K562 (cell line): ENCODE data around the gene C4BPB. TPM values are rescaled to one million over a fixed set of nuclear protein-coding genes. Genes with fewer than 3 reads are reported as not detected.

Experiments
- ATAC-seq: fragments of 200-7000 bp; cut with Tn5 transposase; 3 replicates; pipeline ENCODE4 v1.9.1; 2020; ENCODE audit warnings: moderate library complexity
- BruUV-seq: library from RNA; stranded (reverse); fragments of 400-500 nt; replicated peaks from 2 replicates; lab custom pipeline; 2021; lab: Mats Ljungman, UMichigan
- CTCF ChIA-PET: fragments of 300-600 bp; formaldehyde crosslinking; extraction: SDS; loops from one replicate; lab custom pipeline; 2021; ENCODE audit warnings: low intra/inter-chr PET ratio; lab: Yijun Ruan, JAX
- POLR2A ChIA-PET: fragments of 300-600, 350-650 bp; sonication (Branson Sonifier 250); formaldehyde crosslinking; extraction: SDS; loops from one replicate; lab custom pipeline; 2021; ENCODE audit warnings: antibody characterized with exemption, inconsistent platforms; lab: Yijun Ruan, JAX
- DNase-seq, 4 experiments: peaks; one replicate each; pipeline versions ENCODE4 v3.0.0 to v3.0.0-alpha.2; 2011 to 2018; ENCODE audit warnings: low spot score in 3 of 4, mixed read lengths in 3 of 4; ENCODE audit errors: extremely low read depth in 1 of 4
- FAIRE-seq: peaks from 2 replicates; lab custom pipeline; 2011; peaks lifted over from hg19 to GRCh38; lab: Jason Lieb, UNC
- H2AFZ ChIP-seq: 2 replicates; pipeline ENCODE4 v1.6.0; 2011; ENCODE audit warnings: low read depth, low read length, control low read depth, inconsistent platforms
- H3K27ac ChIP-seq: fragments of 200-600 bp; 3 replicates; pipeline ENCODE4 v1.8.0; 2011; ENCODE audit warnings: low read depth, mild to moderate bottlenecking, control low read depth, inconsistent platforms, low read length, moderate library complexity, mixed read lengths; ENCODE audit errors: extremely low read depth
- H3K27me3 ChIP-seq, 2 experiments: fragments of 300-600 bp in 1 of 2; 2 replicates in 1 of 2; 3 replicates in 1 of 2; pipeline versions ENCODE4 v1.6.0 to v1.8.0; 2011; ENCODE audit warnings: inconsistent platforms in 2 of 2, low read length in 2 of 2, mild to moderate bottlenecking in 1 of 2, mixed read lengths in 1 of 2, moderate library complexity in 1 of 2; ENCODE audit not compliant: control insufficient read depth in 2 of 2, insufficient read depth in 2 of 2
- H3K36me3 ChIP-seq: fragments of 300-600 bp; 3 replicates; pipeline ENCODE4 v1.8.0; 2011; ENCODE audit warnings: mild to moderate bottlenecking, low read length, inconsistent platforms; ENCODE audit not compliant: control insufficient read depth, insufficient read depth
- H3K4me1 ChIP-seq, 2 experiments: fragments of 200-600 bp in 1 of 2; replicated peaks in 1 of 2; 2 replicates in 1 of 2; 3 replicates in 1 of 2; pipeline versions ENCODE4 v1.5.1 to v1.8.0; 2011; ENCODE audit warnings: inconsistent platforms in 2 of 2, low read length in 2 of 2, mild to moderate bottlenecking in 1 of 2, mixed read lengths in 1 of 2, moderate library complexity in 1 of 2; ENCODE audit not compliant: control insufficient read depth in 2 of 2, insufficient read depth in 2 of 2
- H3K4me2 ChIP-seq: 2 replicates; pipeline ENCODE4 v1.6.1; 2011; ENCODE audit warnings: low read length, control low read depth, inconsistent platforms, mixed read lengths; ENCODE audit not compliant: insufficient read depth
- H3K4me3 ChIP-seq: fragments of 200-600 bp; sonication (generic), shearing (Covaris generic); 2 replicates; pipeline ENCODE4 v1.5.1; 2016; ENCODE audit warnings: control low read depth, inconsistent platforms
- H3K79me2 ChIP-seq: fragments of 200-600 bp; 3 replicates; pipeline ENCODE4 v1.8.0; 2011; ENCODE audit warnings: low read length, inconsistent platforms; ENCODE audit not compliant: control insufficient read depth, insufficient read depth
- H3K9ac ChIP-seq, 2 experiments: 2 replicates each; pipeline versions ENCODE4 v1.6.0 to v1.6.1; 2011; ENCODE audit warnings: low read depth in 2 of 2, low read length in 2 of 2, control low read depth in 1 of 2, inconsistent platforms in 1 of 2, mild to moderate bottlenecking in 1 of 2, mixed read lengths in 1 of 2; ENCODE audit not compliant: insufficient read depth in 1 of 2
- H3K9me1 ChIP-seq: one replicate; pipeline ENCODE4 v1.6.0; 2011; ENCODE audit warnings: inconsistent platforms, mild to moderate bottlenecking, low read length, moderate library complexity; ENCODE audit not compliant: control insufficient read depth, insufficient read depth
- H3K9me3 ChIP-seq: replicated peaks from 2 replicates; pipeline ENCODE4 v1.5.1; 2011; ENCODE audit warnings: low read depth, low read length, inconsistent platforms; ENCODE audit not compliant: control insufficient read depth, insufficient read depth
- H4K20me1 ChIP-seq: replicated peaks from 2 replicates; pipeline ENCODE4 v1.6.1; 2011; ENCODE audit warnings: low read length, inconsistent platforms, mixed read lengths; ENCODE audit not compliant: control insufficient read depth, insufficient read depth
- ARID1B ChIP-seq: fragments of 450-650 bp; IDR thresholded peaks from 2 replicates; pipeline ENCODE4 v1.6.1; 2016; ENCODE audit warnings: antibody characterized with exemption, mild to moderate bottlenecking, inconsistent platforms
- HLTF ChIP-seq: fragments of 450-650 bp; IDR thresholded peaks from 2 replicates; pipeline ENCODE4 v1.6.1; 2016
- NBN ChIP-seq: fragments of 450-650 bp; IDR thresholded peaks from 2 replicates; pipeline ENCODE4 v1.6.1; 2016; ENCODE audit warnings: low read depth, mild to moderate bottlenecking
- PHB ChIP-seq: fragments of 250-450 bp; sonication (Bioruptor Pico); IDR thresholded peaks from 2 replicates; pipeline ENCODE4 v1.5.0; 2021
- POLR2AphosphoS2 ChIP-seq: IDR thresholded peaks from 2 replicates; pipeline ENCODE4 v1.6.1; 2012; ENCODE audit warnings: low read length, improper control_type of control experiment
- ZNF449 ChIP-seq: fragments of 250-450 bp; sonication (Bioruptor Pico); IDR thresholded peaks from 2 replicates; pipeline ENCODE4 v1.8.0; 2022; ENCODE audit warnings: moderate library complexity, mild to moderate bottlenecking, inconsistent platforms
- WGBS: fragments of 100-300 bp; shearing (Covaris generic); methylation state at CpG from one replicate; pipeline ENCODE4 v1.1.6; 2016; ENCODE audit warnings: low coverage, mixed read lengths; ENCODE audit not compliant: insufficient coverage; ENCODE audit errors: missing lambda C conversion rate; 5-methylcytosine and 5-hydroxymethylcytosine counted together
- in situ Hi-C: fragments of 300-500 bp; cut with MboI; formaldehyde crosslinking; loops from 4 replicates; pipeline ENCODE4 v1.15.0; 2018; ENCODE audit warnings: inconsistent platforms, mixed read lengths
- intact Hi-C: fragments of 100-400 bp; cut with micrococcal nuclease; formaldehyde crosslinking; loops from 2 replicates; pipeline ENCODE4 v1.14.2; 2022
- polyA plus RNA-seq, 8 experiments: library from polyadenylated mRNA; depleted of rRNA in 4 of 8; stranded (reverse) in 5 of 8; unstranded in 3 of 8; fragments of >200 nt; fragmentation: Nextera tagmentation in 2 of 8; fragmentation: Illumina TruSeq in 1 of 8; extraction: Ambion mirVana in 2 of 8; extraction: Trizol in 1 of 8; gene quantifications; 2 replicates each; pipeline versions ENCODE4 v1.2.1 to v1.2.3, GENCODE V29; 2011 to 2014; ENCODE audit warnings: inconsistent platforms in 1 of 8, missing spikeins in 1 of 8
- total RNA-seq, 7 experiments: library from RNA; depleted of rRNA in 6 of 7; stranded (reverse); fragments of >200 nt in 6 of 7; fragmentation: Illumina TruSeq in 2 of 7; extraction: Trizol in 2 of 7; gene quantifications; 2 replicates each; pipeline versions ENCODE4 v1.2.1 to v1.2.3, GENCODE V29; 2011 to 2021; ENCODE audit warnings: low replicate concordance in 1 of 7
- TF ChIP-seq, protein P1 (sequence below): fragments of 250-450 bp; sonication (Bioruptor Pico); IDR thresholded peaks from 2 replicates; pipeline ENCODE4 v1.4.0; 2020; ENCODE audit warnings: mild to moderate bottlenecking, moderate library complexity

C4BPB gene
- total and polyA plus RNA-seq, 9 of the 15 experiments (the other 6 are each of a cell fraction or from before 2014, with no cell fraction given) = not detected

DNA sequence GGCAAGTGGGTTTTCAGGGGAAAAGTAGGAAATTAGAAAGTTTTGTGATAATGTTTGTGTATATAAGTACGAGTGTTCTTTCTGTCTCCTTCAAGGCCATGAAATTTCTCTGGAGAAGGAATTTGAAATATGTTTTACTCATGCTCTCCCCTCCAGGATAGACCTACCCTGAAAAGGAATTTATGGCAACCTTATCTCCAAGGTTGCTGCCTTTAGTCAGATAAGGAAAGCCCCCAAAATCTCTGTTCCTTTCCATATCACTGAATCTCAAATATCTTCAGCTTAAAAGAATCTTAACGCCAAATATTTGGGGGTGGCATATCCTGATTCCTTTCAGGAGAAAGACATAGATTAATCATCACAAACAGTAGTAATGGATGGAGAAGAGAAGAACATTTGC is 499 bp upstream of the C4BPB start:
- no peaks in the 10 kb centered on the region for H3K36me3 ChIP-seq
- H3K4me3 ChIP-seq = no peak overlapping the region
- no peaks in the 10 kb centered on the region for H4K20me1 ChIP-seq
- H3K27me3 ChIP-seq = no peaks in the 10 kb centered on the region
- POLR2A ChIA-PET = no interaction called here
- intact Hi-C loops = no loop called here
- no TSS peak for BruUV-seq
- CTCF ChIA-PET = interaction anchor here (0.6 kb wide), 1 partner anchor 362 kb away, joined by 3 read pairs; no protein-coding TSS in a partner anchor
- H3K79me2 ChIP-seq = no peaks in the 10 kb centered on the region
- H2AFZ ChIP-seq = no peak overlapping the region
- FAIRE-seq (no peak), DNase-seq (no peak), ATAC-seq (no peak)
- no peak overlapping the region for H3K27ac ChIP-seq
- 53% methylated on average over 2 of the region's 2 CpGs for WGBS
- in situ Hi-C loops = loop anchor here (5.0 kb wide), 1 partner anchor 319 kb away; no protein-coding TSS in a partner anchor
- TF ChIP-seq PHB = no peak
- TF ChIP-seq ARID1B = no peak
- TF ChIP-seq, protein P1, sequence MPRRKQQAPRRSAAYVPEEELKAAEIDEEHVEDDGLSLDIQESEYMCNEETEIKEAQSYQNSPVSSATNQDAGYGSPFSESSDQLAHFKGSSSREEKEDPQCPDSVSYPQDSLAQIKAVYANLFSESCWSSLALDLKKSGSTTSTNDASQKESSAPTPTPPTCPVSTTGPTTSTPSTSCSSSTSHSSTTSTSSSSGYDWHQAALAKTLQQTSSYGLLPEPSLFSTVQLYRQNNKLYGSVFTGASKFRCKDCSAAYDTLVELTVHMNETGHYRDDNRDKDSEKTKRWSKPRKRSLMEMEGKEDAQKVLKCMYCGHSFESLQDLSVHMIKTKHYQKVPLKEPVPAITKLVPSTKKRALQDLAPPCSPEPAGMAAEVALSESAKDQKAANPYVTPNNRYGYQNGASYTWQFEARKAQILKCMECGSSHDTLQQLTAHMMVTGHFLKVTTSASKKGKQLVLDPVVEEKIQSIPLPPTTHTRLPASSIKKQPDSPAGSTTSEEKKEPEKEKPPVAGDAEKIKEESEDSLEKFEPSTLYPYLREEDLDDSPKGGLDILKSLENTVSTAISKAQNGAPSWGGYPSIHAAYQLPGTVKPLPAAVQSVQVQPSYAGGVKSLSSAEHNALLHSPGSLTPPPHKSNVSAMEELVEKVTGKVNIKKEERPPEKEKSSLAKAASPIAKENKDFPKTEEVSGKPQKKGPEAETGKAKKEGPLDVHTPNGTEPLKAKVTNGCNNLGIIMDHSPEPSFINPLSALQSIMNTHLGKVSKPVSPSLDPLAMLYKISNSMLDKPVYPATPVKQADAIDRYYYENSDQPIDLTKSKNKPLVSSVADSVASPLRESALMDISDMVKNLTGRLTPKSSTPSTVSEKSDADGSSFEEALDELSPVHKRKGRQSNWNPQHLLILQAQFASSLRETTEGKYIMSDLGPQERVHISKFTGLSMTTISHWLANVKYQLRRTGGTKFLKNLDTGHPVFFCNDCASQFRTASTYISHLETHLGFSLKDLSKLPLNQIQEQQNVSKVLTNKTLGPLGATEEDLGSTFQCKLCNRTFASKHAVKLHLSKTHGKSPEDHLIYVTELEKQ (CRISPR knock-in tag) = no peak
- no peak for TF ChIP-seq NBN
- no peak for TF ChIP-seq ZNF449 (CRISPR knock-in tag)
- no peak for TF ChIP-seq POLR2AphosphoS2
- no peak for TF ChIP-seq HLTF
- no peak overlapping the region for H3K4me2 ChIP-seq
- H3K9me1 ChIP-seq = no peaks in the 10 kb centered on the region
- H3K4me1 ChIP-seq = peaks cover 0 to 13% of the 10 kb centered on the region in 2 experiments; a peak in 4 of 5 replicates
- no peaks in the 10 kb centered on the region for H3K9me3 ChIP-seq
- H3K9ac ChIP-seq = no peak overlapping the region
